Neural cell (in vitro differentiated cells): ENCODE data around the gene KLF13. TPM values are rescaled to one million over a fixed set of nuclear protein-coding genes. Genes with fewer than 3 reads are reported as not detected.

Source experiments
- H2AFZ ChIP-seq: fragments of 200-600, 300-800 bp; sonication (generic), shearing (Covaris generic); 2 replicates; pipeline ENCODE4 v1.6.0; 2014; ENCODE audit warnings: low read depth, mild to moderate bottlenecking, antibody characterized with exemption, low read length, moderate library complexity
- H3F3A ChIP-seq: fragments of 200-600 bp; shearing (Covaris generic); 2 replicates; pipeline ENCODE4 v1.6.1; 2016; ENCODE audit warnings: mild to moderate bottlenecking, moderate library complexity, mixed read lengths, antibody characterized with exemption, low read length; ENCODE audit not compliant: insufficient read depth, poor library complexity, severe bottlenecking
- H3K27ac ChIP-seq: fragments of 200-600, 300-800 bp; sonication (generic), shearing (Covaris generic); 2 replicates; pipeline ENCODE4 v1.5.1; 2014; ENCODE audit warnings: mild to moderate bottlenecking, low read length, moderate library complexity
- H3K27me3 ChIP-seq: fragments of 300-800, 200-600 bp; sonication (generic), shearing (Covaris generic); 2 replicates; pipeline ENCODE4 v1.6.0; 2014; ENCODE audit warnings: mild to moderate bottlenecking, low read depth, low read length, moderate library complexity; ENCODE audit not compliant: insufficient read depth
- H3K36me3 ChIP-seq: fragments of 300-800, 200-600 bp; sonication (generic), shearing (Covaris generic); 2 replicates; pipeline ENCODE4 v1.5.1; 2014; ENCODE audit warnings: mild to moderate bottlenecking, antibody characterized with exemption, low read length, moderate library complexity; ENCODE audit not compliant: insufficient read depth
- H3K4me2 ChIP-seq: fragments of 300-800, 200-600 bp; sonication (generic), shearing (Covaris generic); 2 replicates; pipeline ENCODE4 v1.6.0; 2014; ENCODE audit warnings: mild to moderate bottlenecking, low read length
- H3K4me3 ChIP-seq: fragments of 300-800, 200-600 bp; sonication (generic), shearing (Covaris generic); 2 replicates; pipeline ENCODE4 v1.5.1; 2014; ENCODE audit warnings: mild to moderate bottlenecking, low read length, moderate library complexity
- H3K79me2 ChIP-seq: fragments of 200-600 bp; shearing (Covaris generic); replicated peaks from 2 replicates; pipeline ENCODE4 v1.6.0; 2014; ENCODE audit warnings: mild to moderate bottlenecking, low read length, moderate library complexity; ENCODE audit not compliant: insufficient read depth
- H3K9ac ChIP-seq: fragments of 300-800, 200-600 bp; sonication (generic), shearing (Covaris generic); 2 replicates; pipeline ENCODE4 v1.6.1; 2016; ENCODE audit warnings: mild to moderate bottlenecking, low read length, mixed read lengths
- H3K9me2 ChIP-seq: fragments of 200-600 bp; shearing (Covaris generic); 2 replicates; pipeline ENCODE4 v1.6.1; 2016; ENCODE audit warnings: mild to moderate bottlenecking, low read length, mixed read lengths; ENCODE audit not compliant: insufficient read depth
- H3K9me3 ChIP-seq: fragments of 200-600, 300-800 bp; sonication (generic), shearing (Covaris generic); 2 replicates; pipeline ENCODE4 v1.6.1; 2016; ENCODE audit warnings: mild to moderate bottlenecking, mixed run types, low read length, moderate library complexity, mixed read lengths
- H4K20me1 ChIP-seq: fragments of 200-600 bp; shearing (Covaris generic); 2 replicates; pipeline ENCODE4 v1.6.1; 2016; ENCODE audit warnings: mild to moderate bottlenecking, mixed run types; ENCODE audit not compliant: insufficient read depth
- CTCF ChIP-seq: fragments of 450-650 bp; IDR thresholded peaks from 2 replicates; pipeline ENCODE4 v1.5.1; 2014; ENCODE audit warnings: antibody characterized with exemption, mild to moderate bottlenecking, moderate library complexity; ENCODE audit not compliant: poor library complexity, severe bottlenecking
- EP300 ChIP-seq: fragments of 450-650 bp; conservative IDR thresholded peaks from 2 replicates; pipeline ENCODE4 v1.6.1; 2014; ENCODE audit warnings: antibody characterized with exemption, mild to moderate bottlenecking, moderate library complexity; ENCODE audit not compliant: poor library complexity, severe bottlenecking
- EZH2 ChIP-seq: fragments of 200-600, 300-800 bp; shearing (Covaris generic), sonication (generic); IDR thresholded peaks from 2 replicates; pipeline ENCODE4 v1.6.1; 2014; ENCODE audit warnings: antibody characterized with exemption, low read length, borderline replicate concordance, mild to moderate bottlenecking; ENCODE audit not compliant: insufficient read depth, poor library complexity, severe bottlenecking
- MXI1 ChIP-seq: fragments of 450-650 bp; conservative IDR thresholded peaks from 2 replicates; pipeline ENCODE4 v1.6.1; 2014; ENCODE audit warnings: antibody characterized with exemption, mild to moderate bottlenecking; ENCODE audit not compliant: poor library complexity, severe bottlenecking
- POLR2AphosphoS5 ChIP-seq: IDR thresholded peaks from 2 replicates; pipeline ENCODE4 v1.6.1; 2012
- RAD21 ChIP-seq: fragments of 450-650 bp; conservative IDR thresholded peaks from 2 replicates; pipeline ENCODE4 v1.6.1; 2014; ENCODE audit warnings: antibody characterized with exemption, mild to moderate bottlenecking, moderate library complexity
- REST ChIP-seq: IDR thresholded peaks from 2 replicates; pipeline ENCODE4 v1.6.1; 2012; ENCODE audit warnings: borderline replicate concordance
- SMC3 ChIP-seq: fragments of 450-650 bp; conservative IDR thresholded peaks from 2 replicates; pipeline ENCODE4 v1.6.1; 2014; ENCODE audit warnings: antibody characterized with exemption, mild to moderate bottlenecking, moderate library complexity; ENCODE audit not compliant: poor library complexity
- TAF1 ChIP-seq: IDR thresholded peaks from 2 replicates; pipeline ENCODE4 v1.6.1; 2012; ENCODE audit warnings: low read depth
- polyA plus RNA-seq: library from polyadenylated mRNA; depleted of rRNA; stranded (reverse); fragments of >200 nt; gene quantifications from 2 replicates; pipeline ENCODE4 v1.2.3, GENCODE V29; 2014

The KLF13 gene
- polyA plus RNA-seq, 1 donor from 2014 or later, result 17.0 TPM

GRCh38 chr15:31322504-31322903 is 4.1 kb upstream of the KLF13 start:
- no peaks in the 10 kb centered on the region for H3K27me3 ChIP-seq
- TF ChIP-seq CTCF, result no peak
- TF ChIP-seq SMC3, result no peak
- no peak for TF ChIP-seq MXI1
- no peaks in the 10 kb centered on the region for H3K9me3 ChIP-seq
- H3K79me2 ChIP-seq, result no peaks in the 10 kb centered on the region
- no peak overlapping the region for H3K4me2 ChIP-seq
- no peaks in the 10 kb centered on the region for H3F3A ChIP-seq
- H2AFZ ChIP-seq, result no peak overlapping the region
- H3K27ac ChIP-seq, result no peak overlapping the region
- no peaks in the 10 kb centered on the region for H4K20me1 ChIP-seq
- no peaks in the 10 kb centered on the region for H3K9me2 ChIP-seq
- H3K4me3 ChIP-seq, result no peak overlapping the region
- H3K36me3 ChIP-seq, result no peaks in the 10 kb centered on the region
- H3K9ac ChIP-seq, result no peak overlapping the region

- H3K4me3 ChIP-seq, result no peak overlapping the region
- no peak overlapping the region for H3K9ac ChIP-seq
- TF ChIP-seq CTCF (no peak), RAD21 (no peak), SMC3 (no peak), EP300 (no peak), EZH2 (no peak), MXI1 (no peak), POLR2AphosphoS5 (no peak), REST (no peak), TAF1 (no peak)
- H3K9me3 ChIP-seq, result no peaks in the 10 kb centered on the region
- H3K27ac ChIP-seq, result no peak overlapping the region
- no peak overlapping the region for H3K4me2 ChIP-seq
- H3K79me2 ChIP-seq, result peaks cover 6% of the 10 kb centered on the region
- H3K36me3 ChIP-seq, result no peaks in the 10 kb centered on the region
- H2AFZ ChIP-seq, result no peak overlapping the region
- no peaks in the 10 kb centered on the region for H3K27me3 ChIP-seq
- H4K20me1 ChIP-seq, result peaks cover under 1% of the 10 kb centered on the region
- no peaks in the 10 kb centered on the region for H3F3A ChIP-seq
- H3K9me2 ChIP-seq, result no peaks in the 10 kb centered on the region
Observed at GRCh38 chr15:31323627-31324026, 3.0 kb upstream of the KLF13 start.
